K562 (cell line): ENCODE measurements around the gene SPX. TPM values are rescaled to one million over a fixed set of nuclear protein-coding genes. Genes with fewer than 3 reads are reported as not detected.

Source experiments
- AFF1 ChIP-seq, 2 experiments: fragments of 450-650 bp; IDR thresholded peaks; 2 replicates each; pipeline ENCODE4 v1.6.1; 2018; ENCODE audit warnings: mild to moderate bottlenecking in 2 of 2, low read depth in 1 of 2; ENCODE audit not compliant: partially characterized antibody in 2 of 2
- CBFB ChIP-seq: sonication (generic); formaldehyde crosslinking; IDR thresholded peaks from 2 replicates; pipeline ENCODE4 v1.4.0; 2020; ENCODE audit warnings: mild to moderate bottlenecking, missing genetic modification reagents
- CREM ChIP-seq: IDR thresholded peaks from 2 replicates; pipeline ENCODE4 v1.6.1; 2014; ENCODE audit warnings: antibody characterized with exemption, low read depth
- EP400 ChIP-seq: fragments of 450-650 bp; IDR thresholded peaks from 2 replicates; pipeline ENCODE4 v1.6.1; 2017; ENCODE audit warnings: antibody characterized with exemption, mild to moderate bottlenecking, moderate library complexity
- HINFP ChIP-seq: fragments of 450-650 bp; conservative IDR thresholded peaks from 2 replicates; pipeline ENCODE4 v1.6.1; 2016; ENCODE audit warnings: missing genetic modification characterization, low read depth, mild to moderate bottlenecking, control low read depth, missing compliant biosample characterization
- HNRNPLL ChIP-seq: fragments of 200-400 bp; formaldehyde crosslinking; IDR thresholded peaks from 2 replicates; pipeline ENCODE4 v1.6.1; 2017; ENCODE audit warnings: low read length, low read depth, mild to moderate bottlenecking; ENCODE audit not compliant: poor library complexity, severe bottlenecking
- MBD2 ChIP-seq: sonication (generic); IDR thresholded peaks from 2 replicates; pipeline ENCODE4 v1.6.1; 2016; ENCODE audit warnings: low read depth, borderline replicate concordance
- NFATC3 ChIP-seq: fragments of 450-650 bp; IDR thresholded peaks from 2 replicates; pipeline ENCODE4 v1.6.1; 2017; ENCODE audit warnings: mild to moderate bottlenecking
- PCBP2 ChIP-seq: fragments of 200-400 bp; formaldehyde crosslinking; IDR thresholded peaks from 2 replicates; pipeline ENCODE4 v1.6.1; 2018; ENCODE audit warnings: low read length, low read depth, mild to moderate bottlenecking, moderate library complexity; ENCODE audit not compliant: poor library complexity, severe bottlenecking
- TAL1 ChIP-seq: fragments of 450-650 bp; IDR thresholded peaks from 2 replicates; pipeline ENCODE4 v1.6.1; 2016; ENCODE audit warnings: mild to moderate bottlenecking
- U2AF1 ChIP-seq: fragments of 200-400 bp; formaldehyde crosslinking; optimal IDR thresholded peaks from 2 replicates; pipeline ENCODE3; 2017; ENCODE audit warnings: mild to moderate bottlenecking, low read depth, low read length, moderate library complexity
- UBTF ChIP-seq, 2 experiments: IDR thresholded peaks; 2 replicates each; pipeline ENCODE4 v1.6.1; 2012; ENCODE audit warnings: improper control_type of control experiment in 2 of 2, low read depth in 2 of 2, low read length in 2 of 2, borderline replicate concordance in 1 of 2
- ZNF639 ChIP-seq, 2 experiments: fragments of 200-800 bp in 1 of 2; sonication (Bioruptor generic) in 1 of 2; sonication (generic) in 1 of 2; formaldehyde crosslinking in 1 of 2; IDR thresholded peaks in 1 of 2; conservative IDR thresholded peaks in 1 of 2; 2 replicates each; pipeline versions ENCODE4 v1.5.0 to v1.6.1; 2016 to 2020; ENCODE audit warnings: missing compliant biosample characterization in 1 of 2, missing genetic modification characterization in 1 of 2, missing genetic modification reagents in 1 of 2
- ZNF764 ChIP-seq: fragments of 250-450 bp; sonication (Bioruptor Pico); IDR thresholded peaks from 2 replicates; pipeline ENCODE4 v1.4.0; 2020; ENCODE audit warnings: low read depth, mild to moderate bottlenecking, moderate library complexity
- polyA plus RNA-seq, 8 experiments: library from polyadenylated mRNA; depleted of rRNA in 4 of 8; stranded (reverse) in 5 of 8; unstranded in 3 of 8; fragments of >200 nt; fragmentation: Nextera tagmentation in 2 of 8; fragmentation: Illumina TruSeq in 1 of 8; extraction: Ambion mirVana in 2 of 8; extraction: Trizol in 1 of 8; gene quantifications; 2 replicates each; pipeline versions ENCODE4 v1.2.1 to v1.2.3, GENCODE V29; 2011 to 2014; ENCODE audit warnings: inconsistent platforms in 1 of 8, missing spikeins in 1 of 8
- total RNA-seq, 7 experiments: library from RNA; depleted of rRNA in 6 of 7; stranded (reverse); fragments of >200 nt in 6 of 7; fragmentation: Illumina TruSeq in 2 of 7; extraction: Trizol in 2 of 7; gene quantifications; 2 replicates each; pipeline versions ENCODE4 v1.2.1 to v1.2.3, GENCODE V29; 2011 to 2021; ENCODE audit warnings: low replicate concordance in 1 of 7
- TF ChIP-seq, protein P1 (sequence below): fragments of 250-450 bp; sonication (Bioruptor Pico); IDR thresholded peaks from 2 replicates; pipeline ENCODE4 v1.8.0; 2021; ENCODE audit warnings: borderline replicate concordance, mild to moderate bottlenecking, moderate library complexity; ENCODE audit not compliant: poor library complexity, severe bottlenecking

SPX gene
- total and polyA plus RNA-seq, 9 of the 15 experiments (the other 6 are each of a cell fraction or from before 2014, with no cell fraction given), result 0.06 to 0.40 (median 0.14) TPM

DNA sequence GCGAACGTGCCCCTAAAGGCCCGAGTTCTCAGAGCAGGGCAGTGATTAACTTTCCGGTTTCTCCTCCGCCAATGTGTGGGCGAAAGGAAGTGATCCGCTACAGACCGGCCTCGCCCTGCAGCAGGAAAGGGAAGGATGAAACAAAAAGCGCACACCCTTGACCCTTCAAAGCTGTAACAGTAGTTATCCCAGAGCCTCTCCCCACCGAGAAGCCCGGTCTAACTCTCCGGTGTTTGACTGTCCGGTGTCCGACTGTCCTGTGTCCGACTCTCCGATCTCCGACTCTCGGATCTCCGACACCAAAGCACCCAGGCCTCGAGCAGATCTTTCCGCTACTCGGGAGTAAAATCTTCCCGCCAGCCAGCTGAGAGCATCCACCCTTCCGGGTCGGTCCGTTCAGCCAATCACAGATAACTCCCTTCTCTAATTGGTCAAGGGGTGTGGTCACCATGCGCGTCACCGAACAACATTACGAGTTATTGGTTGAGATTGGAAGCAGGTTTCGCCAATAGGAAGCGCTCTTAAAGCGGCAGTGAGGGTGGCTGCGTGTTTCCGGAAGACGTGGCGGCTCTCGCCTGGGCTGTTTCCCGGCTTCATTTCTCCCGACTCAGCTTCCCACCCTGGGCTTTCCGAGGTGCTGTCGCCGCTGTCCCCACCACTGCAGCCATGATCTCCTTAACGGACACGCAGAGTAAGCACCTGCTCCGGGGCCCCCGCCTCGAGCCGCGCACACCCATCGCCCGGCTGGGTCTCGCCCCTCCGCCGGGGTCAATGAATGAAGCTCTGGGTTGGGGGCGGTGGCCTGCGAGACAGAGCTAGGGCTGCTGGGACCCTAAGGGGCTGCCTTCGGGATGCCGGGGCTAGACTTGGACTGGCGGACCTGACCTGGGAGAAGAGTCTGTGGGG, 24.6 kb upstream of the SPX start, which contains the start of the genes GOLT1B and RECQL (continued):
- TF ChIP-seq ZNF639 (CRISPR knock-in tag; conservative IDR thresholded peaks at IDR 0.05 in 1 of 2, IDR thresholded peaks at IDR 0.05 in 1 of 2) (no peak), EP400 (peak; percentile 98), CBFB (no peak), NFATC3 (no peak), PCBP2 (no peak), ZNF764 (CRISPR knock-in tag) (no peak), MBD2 (peak; percentile 97), TAL1 (no peak), U2AF1 (no peak), CREM (peak; percentile 87), AFF1 (IDR thresholded peaks at IDR 0.05; ENCODE audit: low read depth in 1 of 2, partially characterized antibody in 2 of 2) (no peak), HINFP (tag) (no peak), HNRNPLL (peak; percentile 24), UBTF (IDR thresholded peaks at IDR 0.05; ENCODE audit: borderline replicate concordance in 1 of 2, low read depth in 2 of 2, low read length in 2 of 2) (0 out of 4 replicates have a peak, but pooled peaks of 1 of the 2 experiments have one; percentile 25)
- TF ChIP-seq, protein P1, sequence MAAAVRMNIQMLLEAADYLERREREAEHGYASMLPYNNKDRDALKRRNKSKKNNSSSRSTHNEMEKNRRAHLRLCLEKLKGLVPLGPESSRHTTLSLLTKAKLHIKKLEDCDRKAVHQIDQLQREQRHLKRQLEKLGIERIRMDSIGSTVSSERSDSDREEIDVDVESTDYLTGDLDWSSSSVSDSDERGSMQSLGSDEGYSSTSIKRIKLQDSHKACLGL, result no peak
